ENCODE measurements around the gene ARAP1.
A peak's percentile ranks its signal among the peaks of the same experiment; 100 is the strongest.
"Not testable (repeated sequence)": the region's sequence is repeated elsewhere in the genome, so short reads cannot be mapped to it uniquely, and the experiment has no call there.

ARAP1 gene

GRCh38 chr11:72752088-72752914 lies at the start of gene ARAP1:
TSS of gene ARAP1 (minus strand) at chr11:72752408. CDS start at chr11:72727128, 25,280 bp downstream.
- no peak for DNase-seq

DNA sequence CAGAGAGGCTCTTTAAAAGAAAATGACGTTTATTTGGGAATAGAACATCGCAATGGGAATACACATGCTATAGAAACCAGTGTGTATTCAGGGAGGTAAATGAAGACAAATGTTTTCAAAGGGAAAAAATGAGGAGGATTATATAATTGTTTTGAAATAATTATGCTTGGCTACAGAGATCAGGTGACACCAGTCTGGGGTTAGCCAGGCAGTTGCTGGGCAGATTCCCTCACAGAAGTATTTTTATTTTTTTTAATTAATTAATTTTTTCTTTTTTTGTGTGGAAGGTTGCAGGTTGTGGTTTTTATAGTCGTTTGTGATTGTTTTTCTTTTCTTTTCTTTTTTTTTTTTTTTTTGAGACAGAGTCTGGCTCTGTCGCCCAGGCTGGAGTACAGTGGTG lies 47.2 kb upstream of the ARAP1 start:
- no peak for DNase-seq

DNA sequence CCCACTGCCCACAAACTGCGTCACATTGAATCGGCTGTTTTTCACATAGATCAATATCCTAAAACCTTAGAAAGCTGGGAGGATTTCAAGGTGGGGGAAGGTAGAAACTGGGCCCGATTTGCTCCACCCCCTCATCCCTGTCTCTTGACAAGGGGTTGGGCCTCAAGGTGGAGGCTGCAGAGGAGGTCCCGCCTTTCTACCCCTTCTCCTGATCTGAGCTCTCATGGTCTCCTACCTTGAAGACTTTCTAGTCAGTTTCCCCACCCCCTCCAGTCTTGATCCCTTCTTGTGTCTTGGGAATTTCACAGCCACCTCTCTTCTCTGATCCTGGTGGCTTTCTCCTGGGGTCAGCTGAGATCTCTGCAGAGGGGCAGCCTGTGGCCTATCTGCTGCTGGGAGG lies 46.2 kb upstream of the ARAP1 start:
- no peak for DNase-seq

DNA sequence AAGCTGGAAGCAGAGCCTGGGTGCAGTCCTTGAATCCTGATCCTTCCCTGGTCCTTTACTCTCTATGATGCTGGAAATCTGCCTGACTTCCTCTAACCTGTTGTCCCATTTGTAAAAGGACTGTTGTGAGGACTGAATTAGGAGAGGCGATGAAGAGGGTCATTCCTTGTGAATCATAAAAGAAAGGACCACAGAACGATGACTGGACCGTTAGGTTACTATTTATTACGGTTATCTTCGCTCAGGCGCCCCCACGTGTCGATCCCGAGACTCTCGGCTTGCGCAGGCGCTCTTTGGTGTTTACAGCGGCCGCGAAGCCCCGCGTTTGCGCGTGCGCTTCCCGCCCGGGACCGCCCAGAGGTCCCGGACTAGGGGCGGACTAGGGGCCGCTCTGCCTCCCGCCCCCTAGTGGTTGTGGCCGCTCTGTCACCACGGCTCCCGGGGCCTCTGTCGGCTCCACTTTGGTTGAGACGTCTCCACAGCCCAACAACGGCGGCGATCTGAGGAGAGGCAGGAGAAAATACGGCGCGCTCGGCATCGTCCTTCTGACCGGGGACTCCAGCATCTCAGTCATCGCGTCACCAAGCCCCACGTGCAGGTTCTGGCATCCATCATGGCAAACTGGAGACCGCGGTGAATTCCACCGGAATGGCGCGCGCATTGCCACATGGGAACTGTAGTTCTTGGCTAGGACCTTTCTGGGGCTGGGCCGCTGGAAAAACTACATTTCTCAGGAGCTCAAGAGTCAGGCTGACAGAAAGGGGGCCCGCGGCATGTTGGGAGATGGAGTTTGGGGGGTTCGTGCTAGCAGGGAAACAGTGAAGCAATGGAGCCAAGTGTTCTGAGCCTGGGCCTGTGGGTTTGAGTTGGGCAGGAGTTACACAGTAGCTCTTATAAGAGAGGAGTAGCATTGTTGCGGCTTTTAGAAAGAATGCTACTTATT lies 41.5 kb upstream of the ARAP1 start, which contains the start of gene STARD10:
Gene STARD10, minus strand, starts transcription at position 623 of the 943 bp plus-strand sequence. CDS start 12,866 bp downstream, outside the sequence.
- DNase-seq: peak; percentile 95

- no peak for DNase-seq
These were observed 40.8 kb upstream of the ARAP1 start for GRCh38 chr11:72793076-72793424.

GRCh38 chr11:72792437-72793021 lies 40.3 kb upstream of the ARAP1 start:
- no peak for DNase-seq

GRCh38 chr11:72791228-72791627 lies 39.0 kb upstream of the ARAP1 start:
- not testable (repeated sequence) for DNase-seq

GRCh38 chr11:72789493-72790131 lies 37.4 kb upstream of the ARAP1 start:
- no peak for DNase-seq

DNA sequence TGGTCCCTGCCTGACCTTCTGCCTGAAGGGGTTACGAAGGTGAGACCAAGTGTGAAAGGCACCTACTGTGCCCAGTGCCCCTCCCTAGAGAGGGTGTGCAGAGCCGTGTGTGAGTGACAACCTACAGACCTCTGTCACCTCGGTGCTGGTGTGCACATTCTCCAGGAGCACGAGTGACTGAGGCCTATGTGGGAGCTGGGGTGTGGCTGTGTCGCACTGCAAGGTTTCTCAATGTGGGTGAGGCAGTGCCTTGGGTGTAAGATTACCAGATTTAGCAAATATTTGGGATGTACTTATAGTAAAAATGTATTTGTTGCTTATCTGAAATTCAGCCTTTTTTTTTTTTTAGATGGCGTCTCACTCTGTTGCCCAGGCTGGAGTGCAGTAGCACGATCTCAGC lies 36.0 kb upstream of the ARAP1 start:
- no peak for DNase-seq

GRCh38 chr11:72787216-72788104 lies 35.3 kb upstream of the ARAP1 start:
- DNase-seq: no peak

GRCh38 chr11:72786305-72787215 lies 34.4 kb upstream of the ARAP1 start:
- no peak for DNase-seq

GRCh38 chr11:72784662-72785061 lies 32.5 kb upstream of the ARAP1 start:
- no peak for DNase-seq

DNA sequence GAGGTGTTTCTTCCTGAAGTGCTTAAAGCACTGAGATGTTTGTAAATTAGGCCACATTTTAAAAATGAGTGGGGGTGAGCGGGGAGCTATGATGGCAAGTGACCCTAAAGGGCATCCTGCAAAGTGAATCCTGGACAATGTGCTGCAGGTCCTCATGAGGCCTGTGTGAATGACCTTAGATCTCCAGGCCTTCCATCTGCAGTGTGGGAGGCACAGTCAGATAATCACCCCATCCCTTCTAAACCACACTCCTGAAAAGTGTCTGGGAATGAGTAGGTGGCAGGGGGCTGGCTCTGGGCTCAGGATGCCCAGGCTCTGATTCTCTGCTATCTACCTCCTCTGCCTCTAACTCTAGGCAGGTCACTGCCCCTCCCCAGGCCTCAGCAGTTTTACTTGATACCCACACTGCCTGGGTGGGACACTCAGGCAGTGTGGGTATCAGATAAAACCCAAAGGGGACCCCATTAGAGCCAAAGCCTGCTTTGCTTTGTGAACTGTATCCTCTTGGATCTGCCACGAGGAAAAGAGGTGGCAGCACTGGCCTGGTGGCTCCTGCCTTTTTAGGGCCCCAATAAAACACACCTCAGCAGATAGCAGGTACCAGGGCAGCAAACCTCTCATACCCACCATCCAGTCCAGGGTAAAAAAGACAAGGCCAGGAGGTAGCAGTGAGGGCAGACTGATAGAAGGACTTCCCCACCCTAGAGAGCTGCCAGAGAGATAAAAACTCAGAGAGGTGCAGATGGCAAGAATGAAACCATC lies 31.1 kb upstream of the ARAP1 start:
- DNase-seq: no peak

DNA sequence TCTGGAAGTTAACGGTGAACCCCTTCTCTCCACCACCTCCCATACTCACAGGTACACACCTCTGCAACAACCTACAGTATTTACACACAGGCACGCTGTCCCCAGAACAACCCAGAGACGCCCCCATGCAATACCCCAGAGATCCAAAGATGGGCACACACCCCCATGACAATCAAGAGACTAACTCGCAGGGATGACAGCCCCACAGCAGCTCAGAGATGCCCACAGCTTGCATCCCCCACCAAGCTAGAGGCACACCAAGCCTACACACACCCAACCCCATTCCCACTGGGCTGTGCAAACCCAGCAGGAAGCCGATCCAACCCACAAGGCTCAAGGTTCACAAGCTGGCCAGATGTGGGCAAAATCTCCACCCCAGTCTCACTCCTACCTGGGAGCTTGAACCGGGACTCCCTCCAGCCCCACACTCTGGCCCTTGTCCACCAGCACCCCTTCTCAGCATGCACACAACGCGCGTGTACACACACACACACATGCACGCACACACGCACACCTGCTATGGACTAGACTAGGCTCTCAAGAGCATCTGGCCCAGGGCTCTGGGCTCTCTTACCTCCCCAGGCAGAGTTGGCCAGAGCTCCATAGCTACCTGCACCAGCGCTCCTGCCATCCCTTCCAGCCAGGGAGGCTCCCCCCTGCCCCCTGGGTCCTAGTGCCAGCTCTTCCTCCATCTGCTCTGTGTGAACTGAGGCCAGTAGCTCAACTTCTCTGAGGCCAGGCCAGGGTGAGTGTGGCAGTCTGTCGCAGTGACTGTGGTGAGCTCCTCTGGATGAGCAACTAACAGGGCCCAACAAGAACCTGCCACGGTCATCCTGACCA lies 30.1 kb upstream of the ARAP1 start:
- no peak for DNase-seq

- DNase-seq: no peak
These were observed 29.3 kb upstream of the ARAP1 start for GRCh38 chr11:72781313-72782080.

GRCh38 chr11:72781063-72781312 lies 28.8 kb upstream of the ARAP1 start:
- DNase-seq: no peak

DNA sequence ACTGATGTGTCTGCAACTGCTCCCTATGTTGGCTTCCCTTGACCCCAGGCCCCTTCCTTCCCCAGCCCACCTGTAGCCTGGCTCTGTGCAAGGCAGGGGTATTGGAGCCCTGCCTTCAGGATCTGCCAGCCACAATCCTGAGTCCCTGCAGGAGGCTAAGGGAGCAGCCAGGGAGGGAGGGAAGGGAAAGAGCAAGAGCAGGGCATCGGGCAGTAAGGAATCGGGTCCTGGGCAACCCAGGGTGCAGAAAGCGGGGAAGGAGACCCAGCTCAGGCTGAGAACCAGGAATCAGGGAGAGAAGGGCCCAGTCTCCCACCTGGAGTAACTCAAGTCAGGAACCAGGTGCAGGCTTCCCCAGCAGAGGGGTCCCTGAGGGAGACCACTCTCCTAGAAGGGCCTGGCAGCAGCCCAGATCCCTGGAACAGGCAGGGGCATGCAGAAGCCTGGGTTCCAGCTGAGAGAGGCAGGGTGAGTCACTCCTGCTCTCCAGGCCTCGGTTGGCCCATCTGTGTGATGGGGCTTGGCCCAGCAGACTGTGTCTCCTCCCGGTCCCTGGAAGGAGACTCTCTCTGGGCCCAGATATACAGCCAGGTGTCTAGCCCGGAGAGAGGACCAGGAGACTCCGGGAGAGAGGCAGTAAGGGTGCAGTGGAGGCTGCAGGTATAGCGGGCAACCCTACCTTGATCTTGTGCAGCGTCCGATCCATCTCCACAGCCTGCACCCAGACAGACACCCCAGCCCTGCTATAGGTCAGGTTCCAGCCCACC lies 28.3 kb upstream of the ARAP1 start:
- no peak for DNase-seq

Measured in amniotic stem cell (primary cell).